Measurements from ENCODE around the gene WNT5A.

WNT5A gene

GRCh38 chr3:55484801-55485791 is 2.0 kb downstream of the WNT5A start:
- Histone ChIP-seq H3K36me3 (ENCODE audit: control insufficient read depth, insufficient read depth, low read length) (no peaks in the 10 kb centered on the region), H3K4me3 (ENCODE audit: low read length) (peak overlapping the region; percentile 22), H3K9ac (ENCODE audit: low read length) (no peak overlapping the region), H3K4me1 (ENCODE audit: control insufficient read depth, insufficient read depth, low read length) (peaks cover 27% of the 10 kb centered on the region), H3K9me3 (ENCODE audit: control insufficient read depth, low read length) (no peaks in the 10 kb centered on the region), H3K27me3 (ENCODE audit: control insufficient read depth, insufficient read depth, low read length) (peaks cover 95% of the 10 kb centered on the region)

- H3K36me3 ChIP-seq (ENCODE audit: control insufficient read depth, insufficient read depth, low read length), result no peaks in the 10 kb centered on the region
- H3K4me3 ChIP-seq (ENCODE audit: low read length), result no peak overlapping the region
- H3K9ac ChIP-seq (ENCODE audit: low read length), result no peak overlapping the region
- H3K27me3 ChIP-seq (ENCODE audit: control insufficient read depth, insufficient read depth, low read length), result peaks cover 95% of the 10 kb centered on the region
- H3K4me1 ChIP-seq (ENCODE audit: control insufficient read depth, insufficient read depth, low read length), result peaks cover 27% of the 10 kb centered on the region
- no peaks in the 10 kb centered on the region for H3K9me3 ChIP-seq (ENCODE audit: control insufficient read depth, low read length)
Measured at GRCh38 chr3:55484191-55484689, 2.9 kb downstream of the WNT5A start.

- H3K9ac ChIP-seq (ENCODE audit: low read length), result no peak overlapping the region
- H3K36me3 ChIP-seq (ENCODE audit: control insufficient read depth, insufficient read depth, low read length), result no peaks in the 10 kb centered on the region
- no peaks in the 10 kb centered on the region for H3K9me3 ChIP-seq (ENCODE audit: control insufficient read depth, low read length)
- H3K27me3 ChIP-seq (ENCODE audit: control insufficient read depth, insufficient read depth, low read length), result peaks cover 89% of the 10 kb centered on the region
- peaks cover 21% of the 10 kb centered on the region for H3K4me1 ChIP-seq (ENCODE audit: control insufficient read depth, insufficient read depth, low read length)
- H3K4me3 ChIP-seq (ENCODE audit: low read length), result no peak overlapping the region
Measured at GRCh38 chr3:55483196-55484095, 3.7 kb downstream of the WNT5A start.

- Histone ChIP-seq H3K4me3 (ENCODE audit: low read length) (no peak overlapping the region), H3K27me3 (ENCODE audit: control insufficient read depth, insufficient read depth, low read length) (peaks cover 84% of the 10 kb centered on the region), H3K9ac (ENCODE audit: low read length) (no peak overlapping the region), H3K9me3 (ENCODE audit: control insufficient read depth, low read length) (no peaks in the 10 kb centered on the region), H3K4me1 (ENCODE audit: control insufficient read depth, insufficient read depth, low read length) (peaks cover 19% of the 10 kb centered on the region), H3K36me3 (ENCODE audit: control insufficient read depth, insufficient read depth, low read length) (no peaks in the 10 kb centered on the region)
Measured at GRCh38 chr3:55482496-55483195, 4.5 kb downstream of the WNT5A start.

- H3K4me1 ChIP-seq (ENCODE audit: control insufficient read depth, insufficient read depth, low read length), result peaks cover 14% of the 10 kb centered on the region
- no peak overlapping the region for H3K9ac ChIP-seq (ENCODE audit: low read length)
- H3K36me3 ChIP-seq (ENCODE audit: control insufficient read depth, insufficient read depth, low read length), result no peaks in the 10 kb centered on the region
- no peak overlapping the region for H3K4me3 ChIP-seq (ENCODE audit: low read length)
- no peaks in the 10 kb centered on the region for H3K9me3 ChIP-seq (ENCODE audit: control insufficient read depth, low read length)
- H3K27me3 ChIP-seq (ENCODE audit: control insufficient read depth, insufficient read depth, low read length), result peaks cover 77% of the 10 kb centered on the region
Measured at GRCh38 chr3:55481744-55482495, 5.2 kb downstream of the WNT5A start.

GRCh38 chr3:55480911-55481743 is 6.0 kb downstream of the WNT5A start:
- Histone ChIP-seq H3K9me3 (ENCODE audit: control insufficient read depth, low read length) (no peaks in the 10 kb centered on the region), H3K36me3 (ENCODE audit: control insufficient read depth, insufficient read depth, low read length) (no peaks in the 10 kb centered on the region), H3K4me1 (ENCODE audit: control insufficient read depth, insufficient read depth, low read length) (peaks cover 9% of the 10 kb centered on the region), H3K27me3 (ENCODE audit: control insufficient read depth, insufficient read depth, low read length) (peaks cover 72% of the 10 kb centered on the region), H3K4me3 (ENCODE audit: low read length) (no peak overlapping the region), H3K9ac (ENCODE audit: low read length) (no peak overlapping the region)

- Histone ChIP-seq H3K9me3 (ENCODE audit: control insufficient read depth, low read length) (no peaks in the 10 kb centered on the region), H3K27me3 (ENCODE audit: control insufficient read depth, insufficient read depth, low read length) (peaks cover 56% of the 10 kb centered on the region)
Measured at GRCh38 chr3:55477306-55478303, 9.5 kb downstream of the WNT5A start.

GRCh38 chr3:55476515-55476914 is 10.6 kb downstream of the WNT5A start:
- peaks cover 51% of the 10 kb centered on the region for H3K27me3 ChIP-seq (ENCODE audit: control insufficient read depth, insufficient read depth, low read length)
- H3K9ac ChIP-seq (ENCODE audit: low read length), result no peak overlapping the region

More at GRCh38 chr3:55477306-55478303, 9.5 kb downstream of the WNT5A start:
- Histone ChIP-seq H3K4me1 (ENCODE audit: control insufficient read depth, insufficient read depth, low read length) (peaks cover 5% of the 10 kb centered on the region), H3K36me3 (ENCODE audit: control insufficient read depth, insufficient read depth, low read length) (no peaks in the 10 kb centered on the region), H3K4me3 (ENCODE audit: low read length) (no peak overlapping the region), H3K9ac (ENCODE audit: low read length) (no peak overlapping the region)

GRCh38 chr3:55474213-55474632 is 12.9 kb downstream of the WNT5A start:
- no peaks in the 10 kb centered on the region for H3K36me3 ChIP-seq (ENCODE audit: control insufficient read depth, insufficient read depth, low read length)
- H3K4me3 ChIP-seq (ENCODE audit: low read length), result no peak overlapping the region
- peaks cover 30% of the 10 kb centered on the region for H3K27me3 ChIP-seq (ENCODE audit: control insufficient read depth, insufficient read depth, low read length)
- H3K9ac ChIP-seq (ENCODE audit: low read length), result no peak overlapping the region
- H3K4me1 ChIP-seq (ENCODE audit: control insufficient read depth, insufficient read depth, low read length), result no peaks in the 10 kb centered on the region
- no peaks in the 10 kb centered on the region for H3K9me3 ChIP-seq (ENCODE audit: control insufficient read depth, low read length)

More at GRCh38 chr3:55476515-55476914, 10.6 kb downstream of the WNT5A start:
- no peak overlapping the region for H3K4me3 ChIP-seq (ENCODE audit: low read length)
- no peaks in the 10 kb centered on the region for H3K36me3 ChIP-seq (ENCODE audit: control insufficient read depth, insufficient read depth, low read length)
- no peaks in the 10 kb centered on the region for H3K9me3 ChIP-seq (ENCODE audit: control insufficient read depth, low read length)
- H3K4me1 ChIP-seq (ENCODE audit: control insufficient read depth, insufficient read depth, low read length), result no peaks in the 10 kb centered on the region

Measured in mucosa of stomach (tissue), 1 donor.